Tibial nerve (tissue), 4 donors: ENCODE measurements around the gene CNDP1. TPM values are rescaled to one million over a fixed set of nuclear protein-coding genes. Genes with fewer than 3 reads are reported as not detected.
A peak's percentile ranks its signal among the peaks of the same experiment; 100 is the strongest.

Experiments
- DNase-seq, 2 donors: peaks; one replicate each; pipeline ENCODE4 v3.0.0-alpha.2; 2019; ENCODE audit warnings: low spot score in 2 of 2
- H3K27ac ChIP-seq, 4 donors: fragments of 200-600 bp; sonication (generic) in 3 of 4; one replicate each; pipeline ENCODE4 v1.5.1; 2017 to 2019; ENCODE audit warnings: mild to moderate bottlenecking in 1 of 4
- H3K27me3 ChIP-seq, 2 donors: fragments of 200-600 bp; sonication (generic) in 1 of 2; one replicate each; pipeline versions ENCODE4 v1.5.1 to v1.6.0; 2017 to 2019
- H3K36me3 ChIP-seq, 3 donors: fragments of 200-600 bp; sonication (generic); one replicate each; pipeline ENCODE4 v1.5.1; 2018 to 2019
- H3K4me1 ChIP-seq, 4 donors: fragments of 200-600 bp; sonication (generic) in 3 of 4; one replicate each; pipeline ENCODE4 v1.5.1; 2017 to 2019
- H3K4me3 ChIP-seq, 4 donors: fragments of 200-600 bp; sonication (generic) in 3 of 4; one replicate each; pipeline ENCODE4 v1.5.1; 2017 to 2019; ENCODE audit warnings: mild to moderate bottlenecking in 1 of 4, moderate library complexity in 1 of 4
- H3K9me3 ChIP-seq, 4 donors: fragments of 200-600 bp; sonication (generic) in 3 of 4; one replicate each; pipeline ENCODE4 v1.5.1; 2017 to 2019
- CTCF ChIP-seq, 5 experiments: fragments of 200-600 bp in 3 of 5; fragments of 450-650 bp in 2 of 5; sonication (generic) in 3 of 5; IDR thresholded peaks; one replicate each; pipeline ENCODE4 v1.5.1; 2016 to 2019; ENCODE audit warnings: antibody characterized with exemption in 5 of 5, mild to moderate bottlenecking in 3 of 5, moderate library complexity in 2 of 5
- EP300 ChIP-seq, 2 donors: sonication (generic); formaldehyde crosslinking; IDR thresholded peaks; one replicate each; pipeline ENCODE4 v1.6.1; 2017; ENCODE audit warnings: antibody characterized with exemption in 2 of 2, mild to moderate bottlenecking in 1 of 2
- POLR2A ChIP-seq, 2 donors: fragments of 450-650 bp; IDR thresholded peaks; one replicate each; pipeline ENCODE4 v1.6.1; 2017; ENCODE audit warnings: antibody characterized with exemption in 2 of 2, mild to moderate bottlenecking in 2 of 2, moderate library complexity in 2 of 2
- WGBS, 2 donors: methylation state at CpG; one replicate each; pipeline ENCODE4 v1.1.5; 2018; 5-methylcytosine and 5-hydroxymethylcytosine counted together
- total RNA-seq, 4 donors: library from RNA; depleted of rRNA; stranded (reverse); fragments of >200 nt; gene quantifications; one replicate each; pipeline ENCODE4 v1.1.0, GENCODE V29; 2016

CNDP1 gene
- total RNA-seq, 4 donors from 2014 or later = 0.22 to 1.0 TPM; not detected in 2

- H3K4me1 ChIP-seq = peaks cover 0 to 25% (median 0%) of the 10 kb centered on the region in 4 donors
- WGBS, 2 donors = 78 to 84% methylated on average over 11 of the region's 11 CpGs
- no peaks in the 10 kb centered on the region for H3K27me3 ChIP-seq
- TF ChIP-seq CTCF (IDR thresholded peaks at IDR 0.05) (no peak), POLR2A (IDR thresholded peaks at IDR 0.05) (no peak)
- no peak for DNase-seq
- no peaks in the 10 kb centered on the region for H3K9me3 ChIP-seq
- no peak overlapping the region for H3K4me3 ChIP-seq
- no peak overlapping the region for H3K27ac ChIP-seq
- peaks cover 2 to 98% (median 30%) of the 10 kb centered on the region in 3 donors for H3K36me3 ChIP-seq
Measured at GRCh38 chr18:74508821-74509225, 25.5 kb upstream of the CNDP1 start.

GRCh38 chr18:74509856-74510769 lies 24.2 kb upstream of the CNDP1 start:
- no peaks in the 10 kb centered on the region for H3K27me3 ChIP-seq
- TF ChIP-seq EP300 (IDR thresholded peaks at IDR 0.05) (no peak), POLR2A (IDR thresholded peaks at IDR 0.05) (no peak), CTCF (IDR thresholded peaks at IDR 0.05) (no peak)
- WGBS, 2 donors = 78 to 83% methylated on average over 25 to 27 of the region's 29 CpGs
- no peaks in the 10 kb centered on the region for H3K9me3 ChIP-seq
- no peak overlapping the region for H3K4me3 ChIP-seq
- H3K36me3 ChIP-seq = peaks cover 0 to 97% (median 26%) of the 10 kb centered on the region in 3 donors
- no peak overlapping the region for H3K27ac ChIP-seq
- peaks cover 0 to 25% (median 0%) of the 10 kb centered on the region in 4 donors for H3K4me1 ChIP-seq
- no peak for DNase-seq

GRCh38 chr18:74510770-74511095 lies 23.6 kb upstream of the CNDP1 start:
- H3K4me1 ChIP-seq = peaks cover 0 to 25% (median 0%) of the 10 kb centered on the region in 4 donors
- TF ChIP-seq EP300 (IDR thresholded peaks at IDR 0.05) (no peak), CTCF (IDR thresholded peaks at IDR 0.05) (no peak), POLR2A (IDR thresholded peaks at IDR 0.05) (no peak)
- no peak overlapping the region for H3K4me3 ChIP-seq
- DNase-seq = no peak
- H3K27me3 ChIP-seq = no peaks in the 10 kb centered on the region
- WGBS, 2 donors = 83 to 91% methylated on average over 12 of the region's 12 CpGs
- peaks cover 0 to 97% (median 31%) of the 10 kb centered on the region in 3 donors for H3K36me3 ChIP-seq
- H3K9me3 ChIP-seq = no peaks in the 10 kb centered on the region
- H3K27ac ChIP-seq = no peak overlapping the region

- TF ChIP-seq POLR2A (IDR thresholded peaks at IDR 0.05) = no peak
- TF ChIP-seq EP300 (IDR thresholded peaks at IDR 0.05) = no peak
- TF ChIP-seq CTCF (IDR thresholded peaks at IDR 0.05) = no peak
- peaks cover 0 to 97% (median 40%) of the 10 kb centered on the region in 3 donors for H3K36me3 ChIP-seq
- H3K4me1 ChIP-seq = peaks cover 0 to 20% (median 0%) of the 10 kb centered on the region in 4 donors
- 54 to 60% methylated on average over 7 of the region's 7 CpGs for WGBS, 2 donors
- H3K27me3 ChIP-seq = no peaks in the 10 kb centered on the region
- no peaks in the 10 kb centered on the region for H3K9me3 ChIP-seq
- H3K27ac ChIP-seq = peak overlapping the region in 3 of 4 donors; percentile 3 to 59 (median 55)
- no peak for DNase-seq
- H3K4me3 ChIP-seq = no peak overlapping the region
Measured at GRCh38 chr18:74511823-74512222, 22.5 kb upstream of the CNDP1 start.

- 68 to 79% methylated on average over 15 of the region's 15 CpGs for WGBS, 2 donors
- peaks cover 0 to 97% (median 39%) of the 10 kb centered on the region in 3 donors for H3K36me3 ChIP-seq
- TF ChIP-seq CTCF (IDR thresholded peaks at IDR 0.05) (no peak), EP300 (IDR thresholded peaks at IDR 0.05) (no peak), POLR2A (IDR thresholded peaks at IDR 0.05) (no peak)
- H3K4me1 ChIP-seq = peaks cover 0 to 15% (median 0%) of the 10 kb centered on the region in 4 donors
- H3K27ac ChIP-seq = peak overlapping the region in 2 of 4 donors; percentile 3 to 59
- DNase-seq = no peak
- H3K27me3 ChIP-seq = no peaks in the 10 kb centered on the region
- H3K4me3 ChIP-seq = no peak overlapping the region
- no peaks in the 10 kb centered on the region for H3K9me3 ChIP-seq
Measured at GRCh38 chr18:74512321-74513053, 21.8 kb upstream of the CNDP1 start.
